ACHN (cell line): ENCODE data around the gene FOXP1.

Source experiments
- DNase-seq: peaks from one replicate; pipeline ENCODE4 v3.0.0-alpha.2; 2015
- in situ Hi-C: cut with HindIII; loops from 2 replicates; pipeline ENCODE4 v1.10.0; 2017; ENCODE audit warnings: low sequenced_read_pairs, low pct_ligation_motif_present, low pct_unique_long_range_greater_than_20kb

The FOXP1 gene

DNA sequence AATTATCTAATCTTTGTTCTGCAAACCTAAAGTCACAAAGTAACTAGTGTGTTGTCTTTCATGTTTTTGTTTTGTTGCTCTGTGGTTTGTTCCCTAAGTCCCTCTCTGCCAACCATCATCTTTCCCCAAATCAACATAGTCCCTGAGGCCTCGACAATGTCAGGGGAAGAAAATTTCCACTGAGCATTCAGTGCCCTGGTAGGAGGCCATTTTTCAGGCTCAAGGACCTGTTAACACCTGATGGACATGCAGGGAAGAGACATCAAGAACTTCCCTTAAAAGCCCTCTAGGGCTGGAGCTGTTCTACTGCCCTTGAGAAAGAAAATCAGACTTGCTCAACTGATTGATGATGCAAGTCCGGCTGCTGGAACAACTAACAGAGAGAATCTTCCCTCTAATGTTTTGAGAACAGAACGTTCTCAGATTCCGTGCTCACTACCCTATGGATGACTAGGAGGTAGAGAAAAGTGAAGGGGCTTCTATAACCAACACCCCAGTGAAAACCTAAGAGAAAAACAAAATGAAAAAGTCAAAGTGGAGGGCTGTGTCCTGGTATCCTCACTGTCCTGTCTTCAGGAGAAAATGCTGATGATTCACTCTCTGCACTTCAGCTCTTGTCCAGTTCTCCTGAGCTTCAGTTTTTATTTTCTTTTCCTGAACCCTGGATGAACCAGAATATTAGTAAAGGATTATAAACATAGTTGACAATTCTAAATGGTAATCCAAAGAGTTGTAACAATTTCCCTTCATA is 373.1 kb downstream of the FOXP1 start:
- DNase-seq, result no peak
- in situ Hi-C loops, result no loop called here

DNA sequence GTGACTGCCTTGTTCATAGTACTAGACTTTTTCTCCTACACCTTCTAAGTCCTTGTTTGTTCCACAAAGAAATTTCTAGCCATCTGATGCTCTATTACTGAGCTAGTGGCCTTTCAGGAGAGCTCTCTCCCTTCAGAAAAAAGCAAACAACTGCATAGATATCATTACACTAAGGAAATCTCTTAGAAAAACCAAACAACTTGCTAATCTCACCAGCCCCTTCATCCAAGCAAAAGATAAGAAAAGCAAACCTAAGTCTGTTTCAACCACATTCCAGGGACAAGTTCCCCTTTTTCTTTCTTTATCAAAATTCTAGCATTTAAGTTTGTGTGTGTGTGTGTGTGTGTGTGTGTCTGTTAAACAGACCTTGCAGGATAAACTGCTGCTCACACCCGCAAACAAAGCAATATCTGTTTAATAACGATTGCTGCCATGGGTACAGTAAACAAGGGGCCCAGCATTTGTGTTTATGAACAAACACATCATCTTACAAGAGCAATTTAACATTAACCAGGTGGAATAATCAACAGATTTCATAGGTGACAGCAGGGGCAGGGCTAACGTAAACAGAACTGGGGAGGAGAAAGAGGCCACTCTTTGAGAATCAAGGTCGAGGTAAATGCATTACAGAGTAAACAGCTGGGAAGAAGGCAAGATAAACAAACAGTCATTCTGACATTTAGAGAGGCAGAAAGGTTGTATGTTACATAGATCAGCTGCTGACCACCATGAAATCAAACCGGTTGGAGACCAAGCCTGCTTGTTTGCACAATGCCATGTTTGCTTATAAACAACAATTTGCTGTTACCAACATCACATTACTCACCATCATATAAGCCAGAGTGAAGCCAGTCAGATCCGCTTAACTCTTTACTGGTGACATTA is 375.1 kb downstream of the FOXP1 start:
- no peak for DNase-seq
- in situ Hi-C loops, result no loop called here

DNA sequence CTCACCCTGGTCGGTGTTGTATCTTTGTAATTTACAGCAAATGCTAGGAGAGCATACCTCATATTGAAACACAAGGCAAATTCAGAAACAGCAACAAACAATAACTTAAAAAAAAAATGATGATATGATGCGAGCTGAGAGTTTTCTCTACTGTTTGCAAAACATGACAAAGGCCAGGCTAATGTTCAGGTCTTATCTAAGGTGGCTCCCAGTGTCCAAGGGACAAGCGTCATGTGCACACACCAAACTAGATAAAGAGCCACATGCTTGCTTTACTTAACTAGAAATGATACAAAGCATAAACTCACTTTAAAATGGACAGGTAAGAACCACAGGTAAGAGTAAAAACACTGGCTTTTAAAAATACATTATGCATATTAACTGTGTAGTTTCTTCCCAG is 375.9 kb downstream of the FOXP1 start:
- DNase-seq, result no peak

DNA sequence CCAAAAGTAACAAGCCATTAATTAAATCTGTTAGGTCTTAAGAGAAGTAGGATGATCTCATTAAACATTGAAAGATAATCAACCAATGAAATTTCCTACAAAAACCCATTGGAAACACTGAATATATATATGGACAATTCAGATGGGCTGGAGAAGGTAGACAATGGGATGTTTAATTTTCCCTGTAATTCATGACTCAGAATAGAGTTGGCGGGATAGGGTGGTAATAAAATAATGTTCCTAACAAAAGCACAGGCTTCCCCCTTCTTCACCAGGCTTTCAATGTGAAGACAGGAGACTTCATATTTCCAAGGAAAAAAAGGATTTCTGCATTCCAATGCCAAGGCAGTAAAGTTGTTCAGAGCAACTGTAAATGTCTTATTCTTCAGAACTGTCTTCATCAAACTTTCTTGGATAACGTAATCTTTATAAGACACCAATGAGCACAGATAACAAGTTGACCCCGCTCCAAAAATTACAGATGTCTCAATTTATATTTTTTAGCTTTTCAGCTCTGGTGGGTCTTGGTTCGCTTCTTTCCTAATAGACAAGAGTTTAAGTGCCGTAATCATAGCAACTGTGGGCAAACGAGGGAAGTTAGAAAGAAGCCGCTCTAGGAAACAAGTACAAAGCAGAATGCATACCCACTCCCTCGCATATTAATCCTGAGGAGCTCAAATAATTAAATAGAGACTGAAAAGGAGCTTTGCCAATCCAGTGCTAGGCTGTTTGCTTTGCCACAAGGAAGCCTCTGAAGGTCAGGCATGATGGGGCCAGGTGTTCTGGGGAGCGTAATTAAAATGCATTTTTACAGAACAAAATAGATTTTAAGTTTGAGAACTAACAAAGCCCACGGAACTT is 377.0 kb downstream of the FOXP1 start:
- in situ Hi-C loops, result no loop called here

More for the DNA sequence above, 375.9 kb downstream of the FOXP1 start:
- in situ Hi-C loops, result no loop called here

DNA sequence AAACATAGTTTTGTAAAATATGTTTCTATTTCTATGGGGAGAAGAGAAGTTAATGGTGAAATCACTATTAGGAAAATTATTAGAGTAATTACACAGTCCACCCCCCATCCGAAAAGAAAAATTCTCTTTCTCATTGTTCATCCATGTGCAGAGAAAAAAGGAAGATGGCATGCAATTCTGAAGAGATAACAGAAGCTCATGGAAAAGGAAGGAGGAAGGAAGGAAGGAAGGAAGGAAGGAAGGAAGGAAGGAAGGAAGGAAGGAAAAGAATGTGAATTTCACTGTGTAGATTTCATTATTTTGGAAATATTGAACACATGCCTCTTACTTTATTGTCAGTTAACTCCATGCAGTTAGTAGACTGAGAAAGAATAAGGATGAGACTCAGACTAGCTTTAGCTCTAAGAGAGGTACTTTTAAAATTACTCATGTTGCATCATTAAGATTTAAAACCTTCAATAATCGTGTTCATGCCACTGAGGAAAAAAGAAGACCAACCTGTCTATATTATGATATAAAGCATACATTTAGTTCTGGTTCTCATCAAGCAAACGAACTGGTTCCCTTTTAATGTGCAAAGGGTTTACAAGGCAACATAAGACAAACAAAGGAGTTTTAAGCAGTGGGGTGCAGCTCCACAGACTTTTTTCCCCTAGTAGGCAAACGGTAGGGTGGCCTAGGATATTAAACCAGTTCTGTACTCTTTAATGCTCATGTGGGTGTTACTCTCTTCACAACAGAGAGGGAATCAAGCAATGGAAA is 379.6 kb downstream of the FOXP1 start:
- no peak for DNase-seq
- in situ Hi-C loops, result no loop called here

More for the DNA sequence above, 377.0 kb downstream of the FOXP1 start:
- DNase-seq, result no peak

DNA sequence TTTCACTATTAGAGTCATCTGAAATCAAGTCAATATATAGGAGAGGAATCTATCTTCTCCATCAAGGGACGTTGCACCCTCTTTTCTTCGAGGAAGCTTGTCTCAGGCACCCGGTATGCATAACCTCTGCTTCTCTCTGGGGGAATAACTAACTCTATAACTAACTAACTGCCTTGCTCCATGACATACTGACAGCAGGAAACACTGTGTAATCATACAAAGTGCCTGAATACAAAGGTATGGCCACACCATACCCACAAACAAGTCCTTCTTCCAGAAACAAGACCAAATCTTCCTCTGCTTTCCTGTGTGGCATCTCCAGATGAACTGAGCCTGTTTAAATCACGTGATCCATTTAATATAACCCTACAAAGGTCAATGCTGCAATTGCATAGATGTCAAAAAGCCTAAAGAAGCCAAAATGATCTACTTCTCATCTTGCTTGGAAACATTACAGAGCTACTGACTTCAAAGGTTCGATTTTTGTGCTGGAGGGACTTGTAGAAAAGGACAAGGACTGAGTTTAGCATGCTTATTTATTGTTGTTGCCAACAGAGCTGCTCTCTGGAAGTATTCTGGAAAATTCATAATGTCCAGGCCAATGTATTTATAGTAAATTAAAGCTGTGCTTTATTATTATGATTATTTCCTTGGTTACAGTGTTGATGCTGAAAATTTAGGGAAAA is 380.5 kb downstream of the FOXP1 start:
- no peak for DNase-seq
- in situ Hi-C loops, result no loop called here

DNA sequence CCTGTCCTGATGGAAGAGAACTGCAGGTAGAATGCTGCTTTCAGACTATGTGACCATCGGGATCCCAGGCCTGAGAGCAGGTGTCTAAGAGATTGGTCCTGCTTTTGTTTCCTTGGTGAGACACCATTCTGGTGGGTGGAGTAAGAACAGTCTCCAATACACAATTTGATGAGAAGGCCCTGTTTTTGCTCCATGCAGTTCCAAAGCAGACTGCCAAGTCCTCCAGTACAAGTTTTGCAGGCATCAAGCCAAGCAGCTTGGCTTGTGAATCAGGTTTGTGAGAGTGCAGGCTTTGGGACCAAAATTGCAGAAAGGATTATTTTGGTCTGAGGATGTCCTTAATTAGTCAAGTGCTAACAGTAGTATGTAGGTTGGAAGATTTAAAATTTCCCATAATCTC is 381.6 kb downstream of the FOXP1 start:
- DNase-seq, result no peak

DNA sequence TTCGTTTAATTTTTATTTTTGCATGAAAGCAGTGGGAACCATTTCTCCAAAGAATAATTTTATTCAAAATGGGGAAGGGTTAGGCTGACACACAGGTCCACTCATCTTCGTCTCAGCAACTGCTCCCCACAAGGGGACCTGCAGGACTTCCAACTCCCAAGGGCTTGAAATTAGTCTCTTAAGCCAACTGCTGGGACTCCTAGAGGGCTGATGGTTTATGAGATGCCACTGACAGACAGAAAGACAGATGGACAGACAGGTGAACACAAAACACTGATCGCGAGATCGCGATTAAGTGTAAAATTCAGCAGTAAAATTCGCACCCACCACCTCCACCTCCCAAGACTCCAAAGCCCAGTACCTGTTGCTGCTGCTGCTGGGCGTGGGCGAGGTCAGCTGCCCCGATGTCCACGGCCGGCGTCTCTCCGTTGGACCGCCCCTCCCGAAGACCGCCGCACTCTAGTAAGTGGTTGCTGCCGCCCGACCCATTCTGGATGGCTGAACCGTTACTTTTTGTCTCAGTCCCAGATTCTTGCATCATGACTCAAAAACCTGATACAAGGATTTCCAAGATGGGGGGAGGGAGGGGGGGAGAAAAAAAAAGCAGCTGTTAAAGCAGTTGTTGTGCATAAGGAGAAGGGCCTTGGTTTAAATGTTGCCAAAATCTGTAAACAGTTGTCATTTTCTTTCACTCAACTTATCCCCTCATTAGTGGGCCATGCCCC is 385.5 kb downstream of the FOXP1 start:
- no peak for DNase-seq
- in situ Hi-C loops, result no loop called here

More for the DNA sequence above, 381.6 kb downstream of the FOXP1 start:
- in situ Hi-C loops, result no loop called here

DNA sequence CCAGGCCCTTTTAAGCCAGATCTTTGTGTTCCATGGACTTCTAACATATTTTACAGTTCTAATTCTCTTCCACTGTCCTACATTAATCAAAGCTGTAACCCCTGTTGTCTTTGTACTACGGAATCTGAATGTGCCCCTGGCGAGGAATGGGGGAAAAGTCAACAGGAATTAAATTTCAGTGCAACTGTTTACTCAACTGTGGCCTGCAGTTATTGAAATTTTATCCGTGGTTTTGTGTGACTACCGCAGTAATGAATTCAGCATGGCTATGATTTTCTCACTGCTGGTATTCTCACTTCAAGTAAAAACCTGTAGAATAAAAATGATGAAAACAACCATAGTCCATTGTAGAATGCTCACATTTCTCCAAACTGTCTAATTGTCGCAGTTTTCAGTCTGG is 388.0 kb downstream of the FOXP1 start:
- no peak for DNase-seq
- in situ Hi-C loops, result no loop called here

DNA sequence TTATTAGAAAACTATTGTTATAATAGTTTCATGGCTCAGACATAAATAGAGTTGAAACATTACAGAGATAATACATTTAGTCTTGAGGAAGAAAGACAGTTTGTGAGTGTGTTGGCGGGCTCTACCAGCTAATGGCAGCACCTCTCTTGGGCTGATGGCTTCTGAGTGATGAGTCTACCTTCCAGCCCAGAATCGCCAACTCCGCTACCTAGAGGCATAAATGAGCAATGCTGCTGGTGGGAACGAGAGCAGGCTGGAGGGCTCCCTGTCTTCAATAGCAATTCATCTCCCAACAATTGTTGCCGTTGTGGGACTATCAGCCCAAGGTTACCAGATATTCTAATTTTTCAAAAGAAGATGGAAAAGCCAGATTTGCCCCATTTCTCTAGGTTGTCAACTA is 388.7 kb downstream of the FOXP1 start:
- in situ Hi-C loops, result no loop called here
- DNase-seq, result no peak

DNA sequence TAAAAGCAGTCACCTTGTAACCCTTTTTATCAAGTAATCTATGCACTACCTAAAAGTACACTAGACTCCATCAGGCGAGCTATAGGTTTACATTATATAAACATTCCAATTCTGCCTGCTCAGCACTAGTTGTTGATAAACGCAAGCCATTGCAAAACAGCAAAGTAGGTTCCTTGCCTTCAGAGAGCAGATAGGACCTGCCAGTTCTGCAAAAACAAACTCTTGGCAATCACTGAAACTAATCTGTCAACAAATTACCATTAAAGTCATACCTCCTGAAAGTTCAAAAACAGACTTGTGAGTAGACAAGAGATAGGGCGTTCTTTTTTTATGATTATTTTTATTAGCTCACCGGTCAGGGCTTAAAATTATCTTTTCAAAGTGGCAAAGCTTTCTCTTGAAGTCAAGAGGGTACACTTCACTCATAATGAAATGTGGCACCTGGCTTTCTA is 392.5 kb downstream of the FOXP1 start:
- in situ Hi-C loops, result no loop called here
- no peak for DNase-seq

DNA sequence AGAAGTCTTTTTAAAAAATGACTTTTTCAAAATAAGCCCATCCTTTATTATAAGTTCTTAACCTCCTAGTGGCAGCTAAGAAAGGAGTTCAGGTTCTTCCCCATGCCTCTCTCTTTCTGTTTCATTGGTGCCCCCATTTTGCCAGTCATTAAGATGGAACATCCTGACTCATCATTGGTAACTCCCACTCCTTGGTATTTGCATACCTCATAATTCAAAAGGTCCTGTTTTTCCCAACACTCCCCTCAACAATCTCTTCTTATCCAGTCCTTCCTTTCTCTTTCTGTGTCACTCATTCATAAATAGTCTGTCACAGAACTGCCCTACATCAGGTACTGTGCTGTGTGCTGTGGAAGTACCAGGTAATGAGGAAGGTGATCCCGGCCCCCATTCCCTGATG is 394.0 kb downstream of the FOXP1 start:
- in situ Hi-C loops, result no loop called here
- no peak for DNase-seq

DNA sequence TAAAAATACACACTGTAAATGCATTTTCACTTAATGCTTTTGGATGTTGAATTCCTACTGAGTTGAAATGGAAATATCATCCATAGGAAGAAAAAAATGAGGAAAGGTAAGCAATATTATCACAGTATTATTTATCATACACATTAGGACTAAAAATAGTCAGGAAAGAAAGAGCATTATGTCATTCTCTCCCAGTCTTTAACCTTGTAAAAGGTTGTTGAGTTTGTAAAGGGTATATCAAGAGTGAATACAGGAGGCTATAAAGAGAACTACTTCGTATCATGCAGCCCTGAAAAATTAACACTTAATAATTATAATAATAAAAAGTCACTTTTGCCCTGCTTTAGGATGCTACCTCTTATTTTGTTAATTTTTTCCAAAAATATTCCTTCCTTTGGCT is 395.8 kb downstream of the FOXP1 start:
- no peak for DNase-seq
- in situ Hi-C loops, result no loop called here

DNA sequence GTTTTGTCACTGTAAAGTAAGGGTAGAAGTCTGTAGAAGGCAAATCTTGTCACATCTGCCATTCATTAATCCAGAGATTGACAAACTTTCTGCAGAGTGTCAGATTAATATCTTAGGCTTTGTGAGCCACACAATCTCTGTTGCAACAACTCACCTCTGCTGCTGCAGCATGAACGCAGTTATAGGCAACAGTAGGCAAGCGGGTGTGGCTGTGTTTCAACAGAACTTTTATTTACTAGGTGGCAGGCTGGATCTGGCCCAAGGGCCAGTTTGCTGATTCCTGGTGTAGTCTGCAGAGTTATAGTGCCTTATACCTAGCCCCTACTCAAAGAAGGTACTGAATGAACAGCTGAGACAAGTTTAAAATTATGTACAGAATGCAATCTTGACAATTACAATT is 396.7 kb downstream of the FOXP1 start:
- in situ Hi-C loops, result no loop called here
- no peak for DNase-seq

DNA sequence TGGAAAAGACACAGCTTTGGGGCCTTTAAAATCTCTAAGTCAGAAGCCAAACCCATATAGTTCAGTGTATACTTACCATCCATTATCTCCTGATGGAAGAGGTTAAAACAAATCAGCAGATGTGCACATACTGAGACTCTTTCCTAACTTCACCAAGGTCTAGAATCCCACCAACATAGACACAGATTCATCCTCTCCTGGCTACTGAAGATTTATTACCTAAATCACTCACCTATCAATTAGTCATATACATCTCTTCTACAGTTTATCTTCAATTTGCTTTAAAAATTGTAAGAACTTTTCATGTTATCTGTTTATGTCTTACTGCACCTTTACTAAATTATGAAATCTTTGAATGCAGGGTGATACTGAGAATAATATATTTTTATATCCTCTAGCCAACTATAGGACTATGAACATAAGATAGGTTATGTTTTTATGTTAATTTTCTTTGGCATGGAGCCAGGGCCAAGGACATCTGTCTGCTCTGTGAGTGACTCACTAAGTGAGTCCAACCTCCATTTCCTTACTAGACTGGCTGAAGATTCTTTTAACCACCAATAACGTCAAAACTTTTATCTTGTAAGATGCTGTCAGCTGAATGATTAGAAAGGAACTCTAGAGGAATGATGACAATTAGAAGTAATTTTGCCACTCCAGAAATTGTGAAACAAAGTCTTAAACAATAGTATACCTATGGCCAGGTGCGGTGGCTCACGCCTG is 397.6 kb downstream of the FOXP1 start:
- in situ Hi-C loops, result no loop called here

DNA sequence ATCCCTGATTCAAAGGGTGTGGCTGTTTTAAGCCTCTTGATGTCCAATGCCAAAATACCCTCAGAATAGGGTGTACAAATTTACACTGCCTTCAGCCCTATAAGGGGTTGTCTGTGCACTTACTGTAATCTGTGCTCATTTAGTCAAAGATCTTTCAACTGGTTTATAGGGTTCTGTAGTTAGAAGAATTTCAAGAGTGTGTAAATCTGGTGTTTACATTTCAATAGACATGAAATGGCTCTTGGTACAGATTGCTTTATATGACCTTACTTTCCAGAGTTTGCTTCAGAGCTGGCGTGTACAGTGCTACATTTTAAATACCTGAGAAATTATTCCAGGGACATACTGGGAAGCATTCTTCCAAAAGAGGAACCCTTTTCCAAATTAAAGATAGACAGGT is 399.3 kb downstream of the FOXP1 start:
- in situ Hi-C loops, result no loop called here
- no peak for DNase-seq

More for the DNA sequence above, 397.6 kb downstream of the FOXP1 start:
- DNase-seq, result no peak
